Activated CD4-positive, CD25-positive, alpha-beta regulatory T cell treated with anti-CD3 and anti-CD28 coated beads, Interleukin-2, amount 50 U/mL, for 16 hours (primary cell): Measurements from ENCODE around the gene STX10.
A peak's percentile ranks its signal among the peaks of the same experiment; 100 is the strongest.
"Not testable (repeated sequence)": the region's sequence is repeated elsewhere in the genome, so short reads cannot be mapped to it uniquely, and the experiment has no call there.

ENCODE experiments used
- DNase-seq: peaks from one replicate; pipeline ENCODE4 v3.0.0-alpha.2; 2020; ENCODE audit warnings: low read depth, low spot score

The STX10 gene

DNA sequence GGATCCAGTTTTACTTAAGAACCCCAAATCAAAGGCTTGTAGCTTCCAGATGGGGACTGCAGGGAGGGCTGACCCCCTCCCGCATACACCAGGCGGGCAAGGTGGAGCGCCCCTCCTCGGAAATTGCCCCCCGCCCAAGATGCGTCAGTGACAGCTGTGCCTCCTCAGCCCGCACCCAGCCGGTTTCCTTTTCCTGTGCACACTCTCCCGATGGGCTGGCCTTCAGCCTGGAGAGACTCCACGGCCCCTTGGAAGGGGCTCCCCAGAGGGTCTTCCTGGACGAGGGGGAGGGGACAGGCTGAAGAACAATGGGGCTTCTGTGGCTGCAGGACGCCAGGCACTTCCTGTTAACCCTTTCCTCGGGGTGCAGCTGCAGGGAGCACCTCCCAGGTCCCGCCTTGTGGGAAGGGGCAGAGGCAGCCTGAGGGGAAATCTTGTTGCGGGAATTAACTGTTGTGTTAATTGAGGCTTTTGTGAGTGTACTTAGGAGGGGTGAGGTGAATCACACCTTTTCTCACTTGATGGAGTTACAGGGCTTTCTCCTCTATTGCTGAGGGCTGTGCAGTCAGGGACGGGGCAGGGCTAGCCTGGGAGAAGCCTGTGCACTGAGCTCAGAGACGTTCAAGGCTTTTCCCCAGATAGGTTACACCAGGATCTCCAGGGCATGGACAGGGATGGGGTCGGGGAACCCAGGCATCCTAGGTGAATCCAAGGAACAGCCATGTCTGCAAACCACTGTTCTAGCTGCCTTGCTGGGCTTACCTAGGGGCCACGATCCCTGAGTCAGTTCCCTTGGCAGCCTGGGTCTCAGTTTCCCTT lies 14.4 kb upstream of the STX10 start:
- no peak for DNase-seq

DNA sequence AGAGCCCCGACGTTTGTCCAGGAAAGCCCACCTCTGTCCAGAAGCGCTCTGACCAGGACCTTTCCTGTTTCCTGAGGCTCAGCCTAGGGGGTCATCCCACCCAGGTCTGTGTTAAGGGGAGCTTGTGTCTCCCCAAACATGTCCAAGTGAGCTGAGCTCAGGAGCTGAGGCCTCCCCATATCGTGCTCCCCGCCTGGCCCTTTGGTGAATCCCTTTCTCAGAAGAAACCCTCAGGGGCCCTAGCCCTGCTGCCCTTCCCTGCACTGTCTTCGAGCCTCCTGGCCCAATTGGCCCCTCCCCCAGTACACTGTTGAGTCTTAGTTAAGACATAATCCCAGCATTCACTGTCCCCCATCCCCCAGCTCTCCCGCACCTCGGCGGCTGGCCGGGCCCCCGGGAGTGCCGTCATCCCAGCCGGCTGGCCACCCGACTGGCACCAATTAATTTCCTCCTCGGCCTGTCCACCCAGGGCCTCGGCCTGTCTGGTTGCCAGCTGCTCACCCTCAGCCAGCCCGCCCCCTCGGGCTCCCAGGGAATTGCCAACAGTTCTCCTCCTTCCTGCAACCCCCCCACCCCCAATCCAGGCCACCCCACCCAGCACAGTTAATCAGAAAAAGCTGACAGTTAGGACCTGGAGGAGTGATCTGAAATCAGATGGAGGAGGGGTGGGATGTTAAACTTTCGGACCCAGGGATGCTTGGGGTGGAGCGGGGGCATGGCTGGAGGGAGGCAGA lies 13.6 kb upstream of the STX10 start:
- DNase-seq = no peak

DNA sequence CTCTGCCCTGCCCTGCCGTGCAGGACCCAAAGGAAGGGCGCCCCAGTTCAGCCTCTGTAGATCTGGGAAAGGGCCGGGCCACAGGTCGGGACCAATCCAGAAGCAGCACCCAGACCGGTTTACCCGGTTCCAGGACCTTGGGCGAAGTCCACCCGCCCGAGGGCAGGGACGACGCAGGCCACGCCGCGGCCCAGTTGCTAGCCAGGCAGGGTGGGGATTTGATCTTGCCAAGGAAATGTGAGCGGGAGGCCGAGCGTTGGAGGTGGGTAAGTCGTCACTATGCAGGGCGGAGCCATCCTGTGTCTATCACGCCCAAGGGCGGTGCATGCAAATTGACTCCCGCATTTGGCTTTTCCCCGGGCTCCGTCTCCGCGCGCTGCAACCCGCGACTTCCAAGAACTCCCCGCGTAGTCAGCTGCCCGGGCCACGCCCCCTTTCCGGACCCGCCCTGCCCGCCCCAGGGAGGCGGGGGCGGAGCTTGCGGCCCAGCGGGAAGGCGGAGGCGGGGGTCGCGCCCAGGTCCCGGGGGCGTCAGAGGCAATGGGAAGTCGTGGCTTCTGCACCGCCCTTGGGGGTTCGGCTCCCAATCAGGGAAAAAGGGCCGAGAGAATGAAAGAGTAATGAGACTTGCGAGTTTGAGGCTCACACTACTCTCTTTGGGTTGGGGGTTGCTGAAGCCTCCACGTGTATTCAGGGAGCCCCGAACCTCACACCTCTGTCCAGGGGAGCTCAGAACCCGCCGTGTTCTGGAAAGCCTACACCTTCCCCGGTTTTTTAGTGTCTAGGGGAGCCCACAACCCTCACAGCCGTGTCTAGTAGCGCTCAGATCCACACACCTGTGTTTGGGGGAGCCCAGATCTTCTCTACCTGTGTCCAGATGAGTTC lies 12.8 kb upstream of the STX10 start:
- DNase-seq = peak; percentile 65

DNA sequence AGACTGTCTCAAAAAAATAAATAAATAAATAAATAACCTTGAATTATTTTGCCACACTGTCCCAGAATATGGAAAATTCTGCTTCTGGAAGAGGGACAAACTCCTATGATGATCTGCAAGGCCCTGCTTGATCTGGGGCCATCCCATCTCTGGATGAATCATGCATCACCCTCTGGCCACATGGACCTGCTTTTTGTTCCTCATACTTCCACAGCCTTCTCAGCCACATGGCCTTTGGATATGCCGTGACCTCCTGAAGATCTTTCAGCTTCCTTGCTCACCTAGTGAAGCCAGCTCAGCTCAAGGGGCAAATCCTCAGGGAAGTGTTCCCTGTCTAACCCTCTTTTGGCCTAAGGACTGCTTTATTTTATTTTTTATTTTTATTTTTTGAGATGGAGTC lies 10.4 kb upstream of the STX10 start:
- DNase-seq = no peak

DNA sequence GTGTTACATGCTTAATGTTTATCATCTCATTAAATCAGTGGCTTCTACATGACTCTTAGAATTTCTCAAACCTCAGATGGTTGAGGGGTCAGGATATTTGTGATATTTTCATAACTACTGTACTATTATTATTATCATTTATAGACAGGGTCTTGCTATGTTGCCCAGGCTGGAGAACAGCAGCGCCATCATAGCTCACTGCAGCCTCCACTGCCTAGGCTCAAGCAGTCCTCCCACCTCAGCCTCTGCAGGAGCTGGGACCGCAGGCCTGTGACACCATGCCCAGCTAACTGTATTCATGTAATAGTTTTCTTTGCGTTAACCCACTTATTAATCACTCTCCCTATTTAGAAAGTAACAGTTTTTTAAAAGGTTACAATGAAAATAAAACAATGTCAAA lies 9.5 kb upstream of the STX10 start:
- DNase-seq = no peak

DNA sequence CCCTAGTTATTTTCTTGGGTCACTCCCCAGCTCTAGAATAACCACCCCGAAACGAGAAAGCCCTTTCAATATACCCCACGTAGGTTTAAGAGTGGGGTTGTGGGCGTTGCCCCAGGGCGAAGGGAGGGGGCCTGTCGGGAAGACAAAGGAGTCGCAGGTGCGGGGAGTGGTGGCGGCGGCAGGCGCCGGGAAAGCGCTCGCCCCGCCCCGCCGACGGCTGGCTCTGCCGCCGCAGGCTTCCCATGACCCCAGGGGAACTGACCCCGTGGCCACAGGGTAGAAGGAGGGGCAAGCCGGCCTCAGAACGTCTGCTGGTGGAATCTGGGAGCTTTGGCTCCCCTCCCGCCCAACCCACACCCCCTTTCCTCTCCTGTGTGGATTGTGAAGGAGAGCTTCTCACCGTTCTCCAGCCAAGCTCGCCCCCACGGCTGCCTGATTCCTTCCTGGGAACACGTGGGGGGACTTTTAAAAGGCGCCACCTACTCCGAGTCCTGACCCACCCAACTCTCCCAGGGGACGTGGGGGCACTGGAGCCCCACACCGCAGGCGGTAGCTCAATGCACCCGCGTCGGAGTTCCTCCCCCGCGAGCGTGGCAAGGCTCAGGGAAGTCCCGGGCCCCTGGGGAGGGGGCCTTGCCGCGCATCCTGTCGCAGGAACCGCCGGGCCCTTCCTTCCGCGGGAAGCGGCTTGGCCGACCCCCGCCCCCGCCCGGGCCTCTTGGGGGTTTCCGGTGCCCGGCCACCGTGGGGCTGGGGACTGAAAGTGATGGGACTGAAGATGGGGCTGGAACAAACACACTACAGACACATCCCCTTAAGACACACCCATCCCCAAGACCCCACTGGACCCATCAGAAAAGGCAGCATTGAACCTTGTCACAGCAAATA lies 5.5 kb upstream of the STX10 start:
- DNase-seq = peak; percentile 48

DNA sequence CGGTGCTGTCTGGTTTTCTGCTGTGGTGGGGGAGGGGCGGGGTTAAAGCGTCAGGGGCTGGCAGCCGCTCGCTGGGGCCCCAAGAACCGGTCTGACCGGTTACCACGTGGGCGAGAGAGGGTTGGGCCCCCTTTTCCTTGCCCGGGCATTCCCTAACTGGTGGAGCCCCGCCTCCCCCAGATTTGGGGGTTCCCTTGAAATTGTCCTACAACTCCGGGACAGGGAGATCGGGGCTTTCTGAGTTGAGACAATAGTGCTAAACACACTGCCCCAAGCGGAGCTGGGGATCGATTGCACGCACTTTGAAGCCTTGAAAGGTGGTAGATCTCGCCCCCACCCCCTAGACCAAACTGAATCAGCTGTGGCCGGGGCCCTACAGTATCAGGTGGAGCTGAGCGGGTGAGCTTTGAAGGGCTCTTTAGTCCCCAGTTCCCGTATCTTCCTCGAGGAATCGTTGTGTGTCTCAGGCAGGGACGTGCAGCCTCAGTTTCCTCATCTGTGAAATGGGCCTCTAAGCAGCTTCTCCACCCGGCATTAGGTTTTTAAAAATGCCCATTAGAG lies 4.8 kb upstream of the STX10 start:
- DNase-seq = peak; percentile 69

DNA sequence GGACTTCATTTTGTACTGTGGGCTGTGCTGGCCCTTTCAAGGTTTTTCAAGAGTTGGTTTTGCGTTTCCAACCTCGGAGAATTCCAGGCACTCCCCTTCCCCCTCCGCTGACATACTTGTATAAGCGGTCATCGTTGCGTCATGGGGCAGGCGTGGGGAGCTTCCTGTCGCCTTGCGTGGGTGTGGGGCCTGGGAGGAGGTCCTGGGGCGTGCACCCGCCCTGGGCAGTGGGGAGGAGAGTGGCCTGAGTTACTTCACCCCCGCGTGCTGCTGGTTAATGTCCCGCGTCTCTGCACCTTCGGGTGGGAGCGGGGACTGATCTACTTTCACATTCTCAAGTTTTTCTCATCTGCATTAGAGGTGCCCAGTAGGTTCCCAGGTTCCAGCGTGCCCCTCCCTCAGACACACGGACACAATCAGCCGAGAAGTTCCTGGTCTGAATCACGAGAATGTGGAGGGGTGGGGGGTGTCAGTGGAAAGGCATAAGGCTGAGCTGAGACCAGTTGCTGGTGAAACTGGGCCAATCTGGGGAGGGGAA lies 4.1 kb upstream of the STX10 start:
- DNase-seq = no peak

DNA sequence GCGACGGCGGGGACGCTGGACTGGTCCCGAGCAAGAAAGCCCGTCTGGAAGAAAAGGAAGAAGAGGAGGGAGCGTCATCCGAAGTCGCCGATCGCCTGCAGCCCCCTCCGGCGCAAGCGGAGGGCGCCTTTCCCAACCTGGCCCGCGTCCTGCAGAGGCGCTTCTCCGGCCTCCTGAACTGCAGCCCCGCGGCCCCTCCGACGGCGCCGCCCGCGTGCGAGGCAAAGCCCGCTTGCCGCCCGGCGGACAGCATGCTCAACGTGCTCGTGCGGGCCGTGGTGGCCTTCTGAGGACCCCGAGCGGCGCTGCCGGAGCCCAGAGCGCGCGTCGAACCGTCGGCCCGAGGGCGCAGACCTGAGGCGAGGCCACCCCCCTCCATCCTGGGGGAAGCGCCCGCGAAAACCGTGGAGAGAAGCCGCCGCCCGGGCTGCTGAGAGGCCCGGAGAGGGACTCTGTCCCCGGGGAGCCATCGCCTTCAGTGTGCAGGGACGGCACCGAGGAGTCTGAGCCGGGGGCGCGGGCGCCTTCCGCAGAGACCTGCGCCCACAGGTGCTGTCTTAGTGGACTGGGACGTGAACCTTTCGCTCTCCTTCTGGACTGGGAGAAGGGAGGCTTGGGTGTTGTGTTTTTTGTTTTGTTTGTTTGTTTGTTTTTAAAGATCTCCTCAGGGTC lies 3.5 kb upstream of the STX10 start:
- DNase-seq = no peak

DNA sequence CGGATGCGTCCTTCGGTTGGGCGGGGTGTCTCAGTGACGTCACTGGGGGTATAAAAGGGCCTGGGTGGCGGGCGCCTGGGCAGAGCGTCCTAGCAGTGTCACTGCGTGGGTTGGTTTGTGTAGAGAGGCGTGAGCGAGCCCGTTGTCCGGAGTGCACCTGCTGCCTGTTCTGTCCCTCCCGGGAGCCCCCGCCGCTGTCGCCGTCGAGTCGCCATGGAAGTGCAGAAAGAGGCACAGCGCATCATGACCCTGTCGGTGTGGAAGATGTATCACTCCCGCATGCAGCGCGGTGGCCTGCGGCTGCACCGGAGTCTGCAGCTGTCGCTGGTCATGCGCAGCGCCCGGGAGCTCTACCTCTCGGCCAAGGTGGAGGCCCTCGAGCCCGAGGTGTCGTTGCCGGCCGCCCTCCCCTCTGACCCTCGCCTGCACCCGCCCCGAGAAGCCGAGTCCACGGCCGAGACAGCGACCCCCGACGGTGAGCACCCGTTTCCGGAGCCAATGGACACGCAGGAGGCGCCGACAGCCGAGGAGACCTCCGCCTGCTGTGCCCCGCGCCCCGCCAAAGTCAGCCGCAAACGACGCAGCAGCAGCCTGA lies 2.9 kb upstream of the STX10 start:
- peak; percentile 92 for DNase-seq

DNA sequence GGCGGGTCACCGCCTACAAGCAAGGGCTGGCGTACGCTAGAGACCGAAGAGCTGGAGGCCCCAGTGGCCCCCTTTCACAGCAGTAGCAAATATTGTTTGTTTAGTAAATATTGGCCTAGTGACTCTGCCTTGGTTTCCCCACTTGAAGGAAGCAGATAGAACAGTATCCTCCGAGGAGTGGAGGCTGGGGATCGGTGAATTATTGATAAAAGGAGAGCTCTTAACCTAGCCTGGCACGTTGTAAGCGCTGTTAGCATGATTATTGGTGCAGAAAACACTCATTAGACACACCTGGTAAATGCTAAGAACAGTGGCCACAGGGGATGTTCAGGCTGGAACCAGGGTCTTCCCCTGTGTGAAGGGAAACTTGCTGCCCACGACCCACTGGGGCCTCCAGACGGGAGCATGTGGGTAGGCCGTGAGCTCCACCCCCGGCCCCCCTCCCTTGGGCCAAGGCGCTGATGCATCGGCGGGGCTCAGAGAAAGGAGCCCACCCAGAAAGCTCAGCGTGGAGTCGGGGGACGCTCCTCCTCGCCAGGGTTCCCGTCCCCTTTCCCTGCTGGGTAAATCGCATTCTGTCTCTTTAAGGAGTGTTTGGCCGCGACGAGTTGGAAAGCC lies 2.3 kb upstream of the STX10 start:
- DNase-seq = no peak

DNA sequence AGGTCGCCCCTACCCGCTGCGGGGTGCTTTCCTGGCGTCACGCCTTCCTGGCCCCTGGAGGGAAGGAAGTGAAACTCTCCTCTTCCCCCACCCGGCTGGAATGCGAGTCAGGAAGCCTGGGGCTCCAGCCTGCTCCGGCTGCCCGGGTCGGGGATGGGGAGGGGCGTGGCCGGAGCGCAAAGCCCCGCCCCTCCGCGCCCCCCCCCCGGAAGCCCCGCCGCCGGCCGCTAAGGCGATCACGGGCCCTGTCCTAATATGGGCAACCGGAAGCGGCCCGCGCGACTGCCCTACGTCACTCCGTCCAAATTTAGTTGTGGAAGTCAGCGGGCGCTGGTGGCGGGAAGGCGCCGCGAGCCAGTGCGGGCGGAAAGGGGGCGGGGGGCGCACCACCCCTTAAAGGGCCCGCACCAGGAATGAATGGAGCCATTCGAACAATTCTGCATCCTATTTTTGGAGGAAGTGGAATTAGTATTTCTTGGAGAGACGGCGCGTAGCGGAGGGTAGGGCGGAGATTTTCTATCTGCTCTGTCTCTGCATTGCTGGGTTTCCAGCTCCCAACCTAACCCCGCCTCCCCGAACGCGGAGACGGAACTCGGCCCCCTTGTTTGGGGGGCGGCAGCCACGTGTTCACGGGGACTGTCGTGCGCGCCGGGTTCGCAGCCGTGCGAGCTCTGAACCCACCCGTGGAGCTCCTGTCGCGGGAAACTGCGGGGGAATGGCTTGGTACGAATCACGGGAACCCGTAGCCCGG lies 1.6 kb upstream of the STX10 start:
- DNase-seq = peak; percentile 92

DNA sequence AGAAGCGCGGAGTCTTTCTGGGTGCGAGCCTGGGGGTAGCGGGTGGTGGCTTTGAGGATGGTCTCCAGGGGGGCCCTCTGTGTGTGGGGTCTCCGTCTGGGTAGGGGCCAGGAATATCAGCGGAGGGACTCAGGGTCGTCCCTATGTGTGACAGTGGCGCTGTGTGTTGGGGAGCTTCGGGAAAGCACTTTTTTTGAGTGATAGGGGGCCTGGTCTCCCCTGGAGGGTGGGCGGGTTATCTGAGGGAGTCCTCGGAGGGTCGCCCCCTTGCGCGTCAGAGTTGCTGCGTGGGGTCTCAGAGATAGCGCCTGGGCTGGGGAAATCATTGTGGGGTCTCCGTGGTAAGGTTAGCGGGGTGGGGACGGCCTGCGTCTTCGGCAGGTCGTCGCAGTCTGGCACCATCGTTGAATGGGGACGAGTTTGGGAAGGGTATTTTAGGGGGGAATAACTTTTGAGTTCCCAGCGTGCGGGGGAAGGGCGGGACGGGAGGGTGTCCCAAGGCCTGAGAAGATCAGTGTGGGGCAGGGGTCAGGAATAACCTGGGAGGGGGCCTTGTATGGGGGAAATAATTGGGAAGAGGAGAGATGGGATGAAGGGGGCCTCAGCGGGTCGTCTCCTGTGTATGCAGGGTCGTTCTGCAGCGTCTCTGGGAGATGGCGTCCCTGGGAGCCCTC lies 893 bp upstream of the STX10 start:
- DNase-seq = no peak

DNA sequence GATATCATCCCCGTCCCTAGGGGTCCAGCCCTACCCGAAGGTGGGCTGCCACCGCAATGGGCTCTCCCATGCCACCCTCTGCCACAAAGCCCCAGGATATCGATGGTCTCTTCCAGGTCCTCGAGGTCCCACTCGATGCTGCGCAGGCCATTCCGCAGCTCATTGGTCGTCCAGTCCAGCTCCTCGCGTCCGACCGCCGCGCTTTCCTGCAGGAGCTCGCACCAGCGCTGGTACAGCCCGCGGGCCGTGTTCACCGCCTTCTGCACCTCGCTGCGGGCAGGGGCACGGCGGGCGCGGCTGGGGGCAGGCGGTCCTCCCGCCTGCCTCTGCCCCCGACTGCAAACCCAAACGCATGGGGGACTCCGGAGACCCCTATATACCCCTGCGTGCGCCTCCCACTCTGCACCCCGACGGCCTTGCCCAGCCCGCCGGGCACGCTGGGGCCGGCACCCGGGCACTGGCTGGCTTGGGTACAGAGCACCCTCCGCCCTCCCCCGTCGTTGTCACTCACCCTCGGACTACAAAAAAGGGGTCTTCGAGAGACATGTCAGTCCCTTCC lies 468 bp downstream of the STX10 start:
- DNase-seq = no peak

DNA sequence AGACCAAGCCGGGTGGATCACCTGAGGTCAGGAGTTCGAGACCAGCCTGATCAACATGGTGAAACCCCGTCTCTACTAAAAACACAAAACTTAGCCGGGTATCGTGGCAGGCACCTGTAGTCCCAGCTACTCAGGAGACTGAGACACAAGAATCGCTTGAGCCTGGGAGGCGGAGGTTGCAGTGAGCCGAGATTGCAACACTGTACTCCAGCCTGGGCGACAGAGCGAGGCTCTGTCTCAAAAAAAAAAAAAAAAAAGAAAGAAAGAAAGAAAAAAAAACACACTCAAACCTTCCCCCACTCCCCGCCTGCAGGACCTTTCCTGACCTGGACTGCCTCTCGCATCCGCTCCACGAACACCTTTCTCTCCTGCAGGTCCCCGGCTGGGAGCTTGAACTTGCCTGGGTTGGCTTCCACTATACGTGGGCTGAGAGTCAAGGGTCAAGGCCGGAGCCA lies 975 bp downstream of the STX10 start:
- not testable (repeated sequence) for DNase-seq

DNA sequence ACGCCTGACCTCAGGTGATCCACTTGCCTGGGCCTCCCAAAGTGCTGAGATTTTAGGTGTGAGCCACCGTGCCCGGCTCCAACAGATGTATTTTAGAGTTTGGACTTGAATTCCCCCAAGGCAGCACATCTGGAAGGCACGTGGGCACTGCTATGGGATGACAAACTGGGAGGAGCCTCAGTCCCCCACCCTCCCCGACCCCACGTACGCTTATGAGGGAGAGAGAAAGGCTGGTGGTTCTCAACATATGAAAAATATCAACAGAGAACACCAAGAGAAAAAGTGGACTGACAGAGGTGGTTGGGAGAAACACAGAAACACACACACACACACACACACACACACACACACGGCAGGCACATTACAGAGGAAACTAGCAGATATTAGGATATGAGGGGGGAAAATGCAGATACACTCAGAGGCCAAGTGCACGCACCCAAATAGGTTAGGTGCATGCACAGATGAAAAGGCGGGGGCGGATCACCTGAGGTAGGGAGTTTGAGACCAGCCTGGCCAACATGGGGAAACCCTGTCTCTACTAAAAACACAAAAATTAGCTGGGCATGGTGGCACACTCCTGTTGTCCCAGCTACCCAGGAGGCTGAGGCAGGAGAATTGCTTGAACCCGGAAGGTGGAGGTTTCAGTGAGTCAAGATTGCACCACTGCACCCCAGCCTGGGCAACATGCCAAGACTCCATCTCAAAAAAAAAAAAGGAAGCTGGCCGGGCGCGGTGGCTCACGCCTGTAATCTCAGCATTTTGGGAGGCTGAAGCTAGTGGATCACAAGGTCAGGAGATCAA lies 3.2 kb downstream of the STX10 start:
- no peak for DNase-seq
